NCI-H446 (cell line): ENCODE measurements around the gene DHX15.

Source experiments
- DNase-seq, 2 experiments: peaks; one replicate each; lab custom pipeline; 2025; lab: John Stamatoyannopoulos, UW

The DHX15 gene

DNA sequence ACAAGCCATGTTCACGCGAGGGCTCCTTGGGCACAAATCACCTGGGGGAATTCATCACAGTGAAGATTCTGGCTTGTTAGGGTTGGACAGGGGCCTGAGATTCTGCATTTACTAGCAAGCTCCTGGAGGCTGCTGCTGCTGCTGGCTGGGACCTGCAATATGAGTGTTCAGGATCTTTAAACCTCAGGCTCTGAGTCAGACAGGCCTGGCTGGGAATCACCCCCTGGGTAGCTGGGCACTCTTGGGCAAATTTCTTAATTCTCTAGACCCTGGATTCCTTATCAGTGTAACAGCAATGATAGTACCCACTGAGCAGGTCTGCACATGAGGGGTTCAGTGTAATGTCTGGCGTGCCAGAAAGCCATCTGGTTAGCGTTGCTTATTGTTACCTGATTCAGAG, 101.5 kb downstream of the DHX15 start:
- no peak for DNase-seq

DNA sequence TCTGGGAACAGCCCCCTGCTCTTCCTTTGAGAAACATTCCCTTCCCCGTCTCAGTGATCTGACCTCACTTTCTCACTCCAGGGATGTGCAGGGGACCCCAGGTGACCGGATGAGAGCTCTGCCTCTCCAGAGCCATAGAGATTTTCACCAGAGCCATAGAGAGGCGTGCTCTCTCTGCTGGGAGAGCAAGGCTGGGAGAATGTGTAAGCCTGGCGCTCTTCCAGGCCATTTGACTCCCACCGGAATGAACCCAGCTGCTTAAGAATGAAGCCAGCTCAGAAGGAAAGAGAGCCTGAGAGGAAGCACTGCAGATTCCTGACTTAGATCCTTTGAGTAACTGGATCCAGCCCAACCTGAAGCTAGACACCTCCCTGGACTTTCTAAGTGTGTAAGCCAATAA, 106.4 kb downstream of the DHX15 start:
- peak; percentile 12 to 69 for DNase-seq
